Astrocyte (in vitro differentiated cells and primary cell): ENCODE measurements around the gene ALDH2. TPM values are rescaled to one million over a fixed set of nuclear protein-coding genes. Genes with fewer than 3 reads are reported as not detected.

Experiments used
- DNase-seq: peaks from one replicate; pipeline ENCODE4 v3.0.0-alpha.2; 2010; ENCODE audit warnings: low read depth
- FAIRE-seq: peaks from 2 replicates; lab custom pipeline; 2011; peaks lifted over from hg19 to GRCh38; lab: Jason Lieb, UNC
- H2AFZ ChIP-seq: 2 replicates; pipeline ENCODE4 v1.6.0; 2012; ENCODE audit warnings: low read depth, low read length, inconsistent platforms
- H3K27ac ChIP-seq: 2 replicates; pipeline ENCODE4 v1.5.1; 2011; ENCODE audit warnings: low read depth, low read length, inconsistent platforms
- H3K27me3 ChIP-seq: 2 replicates; pipeline ENCODE4 v1.6.0; 2011; ENCODE audit warnings: low read length, inconsistent platforms; ENCODE audit not compliant: insufficient read depth
- H3K36me3 ChIP-seq: 2 replicates; pipeline ENCODE4 v1.5.1; 2011; ENCODE audit warnings: low read length, inconsistent platforms; ENCODE audit not compliant: insufficient read depth
- H3K4me1 ChIP-seq: 2 replicates; pipeline ENCODE4 v1.5.1; 2011; ENCODE audit warnings: low read length, inconsistent platforms; ENCODE audit not compliant: insufficient read depth
- H3K4me2 ChIP-seq: 2 replicates; pipeline ENCODE4 v1.6.0; 2012; ENCODE audit warnings: low read length, inconsistent platforms
- H3K4me3 ChIP-seq: 2 replicates; pipeline ENCODE4 v1.5.1; 2011; ENCODE audit warnings: low read depth, mild to moderate bottlenecking, low read length, inconsistent platforms; ENCODE audit not compliant: insufficient read depth
- H3K79me2 ChIP-seq: 2 replicates; pipeline ENCODE4 v1.6.0; 2012; ENCODE audit warnings: mild to moderate bottlenecking, low read length, inconsistent platforms; ENCODE audit not compliant: insufficient read depth
- H3K9ac ChIP-seq: 2 replicates; pipeline ENCODE4 v1.6.0; 2012; ENCODE audit warnings: mild to moderate bottlenecking, low read length, inconsistent platforms
- H3K9me3 ChIP-seq: 2 replicates; pipeline ENCODE4 v1.5.1; 2012; ENCODE audit warnings: low read depth, mild to moderate bottlenecking, low read length, inconsistent platforms; ENCODE audit not compliant: insufficient read depth
- H4K20me1 ChIP-seq: 2 replicates; pipeline ENCODE4 v1.6.0; 2012; ENCODE audit warnings: low read length, inconsistent platforms; ENCODE audit not compliant: insufficient read depth
- H3K27ac Mint-ChIP-seq: one replicate; pipeline ENCODE4 v1.8.0; 2021; ENCODE audit warnings: mild to moderate bottlenecking, mixed read lengths; ENCODE audit not compliant: unreplicated experiment
- H3K27me3 Mint-ChIP-seq: one replicate; pipeline ENCODE4 v1.8.0; 2021; ENCODE audit warnings: low read depth, mixed read lengths; ENCODE audit not compliant: unreplicated experiment
- H3K36me3 Mint-ChIP-seq: one replicate; pipeline ENCODE4 v1.8.0; 2021; ENCODE audit warnings: low read depth, mixed read lengths; ENCODE audit not compliant: unreplicated experiment
- H3K4me1 Mint-ChIP-seq: one replicate; pipeline ENCODE4 v1.8.0; 2021; ENCODE audit warnings: low read depth, mixed read lengths; ENCODE audit not compliant: unreplicated experiment
- H3K4me3 Mint-ChIP-seq: one replicate; pipeline ENCODE4 v1.8.0; 2021; ENCODE audit warnings: mild to moderate bottlenecking, moderate library complexity, mixed read lengths; ENCODE audit not compliant: unreplicated experiment
- H3K9me3 Mint-ChIP-seq: one replicate; pipeline ENCODE4 v1.8.0; 2021; ENCODE audit warnings: mild to moderate bottlenecking, mixed read lengths; ENCODE audit not compliant: unreplicated experiment
- CTCF ChIP-seq: IDR thresholded peaks from 2 replicates; pipeline ENCODE4 v1.5.1; 2011; ENCODE audit warnings: low read depth, mild to moderate bottlenecking, inconsistent platforms, low read length, moderate library complexity; ENCODE audit not compliant: insufficient read depth
- EZH2 ChIP-seq: IDR thresholded peaks from 2 replicates; pipeline ENCODE4 v1.6.1; 2012; ENCODE audit warnings: mild to moderate bottlenecking, low read length, inconsistent platforms; ENCODE audit not compliant: insufficient read depth
- total RNA-seq: library from RNA; stranded (reverse); gene quantifications from 2 replicates; pipeline ENCODE4 v1.2.1, GENCODE V29; 2021

ALDH2 gene
- total RNA-seq, 1 donor from 2014 or later = 82.0 TPM

GRCh38 chr12:111784953-111785352 lies 18.2 kb downstream of the ALDH2 start:
- no peak overlapping the region for H3K27ac Mint-ChIP-seq
- H3K9ac ChIP-seq = no peak overlapping the region
- no peaks in the 10 kb centered on the region for H3K27me3 ChIP-seq
- H3K36me3 Mint-ChIP-seq = peaks cover 38% of the 10 kb centered on the region
- DNase-seq (no peak), FAIRE-seq (no peak)
- no peaks in the 10 kb centered on the region for H3K27me3 Mint-ChIP-seq
- no peaks in the 10 kb centered on the region for H3K4me1 Mint-ChIP-seq
- H3K9me3 Mint-ChIP-seq = peaks cover 4% of the 10 kb centered on the region
- H3K4me3 Mint-ChIP-seq = peak overlapping the region; percentile 29
- TF ChIP-seq EZH2 (no peak), CTCF (no peak)
- H3K27ac ChIP-seq = no peak overlapping the region
- H3K4me2 ChIP-seq = no peak overlapping the region
- H4K20me1 ChIP-seq = no peaks in the 10 kb centered on the region
- no peak overlapping the region for H3K4me3 ChIP-seq
- no peaks in the 10 kb centered on the region for H3K4me1 ChIP-seq
- no peaks in the 10 kb centered on the region for H3K36me3 ChIP-seq
- H2AFZ ChIP-seq = no peak overlapping the region
- H3K9me3 ChIP-seq = peaks cover 4% of the 10 kb centered on the region
- no peaks in the 10 kb centered on the region for H3K79me2 ChIP-seq

GRCh38 chr12:111785651-111786050 lies 18.9 kb downstream of the ALDH2 start:
- H3K27ac Mint-ChIP-seq = no peak overlapping the region
- TF ChIP-seq CTCF (no peak), EZH2 (no peak)
- no peak overlapping the region for H3K9ac ChIP-seq
- H3K27ac ChIP-seq = no peak overlapping the region
- no peaks in the 10 kb centered on the region for H4K20me1 ChIP-seq
- no peaks in the 10 kb centered on the region for H3K27me3 Mint-ChIP-seq
- no peak overlapping the region for H3K4me3 Mint-ChIP-seq
- no peaks in the 10 kb centered on the region for H3K27me3 ChIP-seq
- H3K9me3 Mint-ChIP-seq = peaks cover under 1% of the 10 kb centered on the region
- H3K36me3 Mint-ChIP-seq = peaks cover 36% of the 10 kb centered on the region
- H3K79me2 ChIP-seq = no peaks in the 10 kb centered on the region
- H3K9me3 ChIP-seq = peaks cover 4% of the 10 kb centered on the region
- no peaks in the 10 kb centered on the region for H3K4me1 Mint-ChIP-seq
- no peak overlapping the region for H3K4me3 ChIP-seq
- H3K4me1 ChIP-seq = no peaks in the 10 kb centered on the region
- H2AFZ ChIP-seq = no peak overlapping the region
- no peaks in the 10 kb centered on the region for H3K36me3 ChIP-seq
- DNase-seq = peak; percentile 49
- peak; percentile 17 for FAIRE-seq
- H3K4me2 ChIP-seq = no peak overlapping the region

- H3K4me3 Mint-ChIP-seq = no peak overlapping the region
- H3K9me3 Mint-ChIP-seq = no peaks in the 10 kb centered on the region
- Histone ChIP-seq H3K4me1 (no peaks in the 10 kb centered on the region), H3K4me2 (no peak overlapping the region), H2AFZ (no peak overlapping the region), H3K4me3 (no peak overlapping the region), H3K36me3 (no peaks in the 10 kb centered on the region), H3K9ac (no peak overlapping the region), H3K79me2 (no peaks in the 10 kb centered on the region), H3K27me3 (no peaks in the 10 kb centered on the region), H4K20me1 (no peaks in the 10 kb centered on the region), H3K27ac (no peak overlapping the region), H3K9me3 (no peaks in the 10 kb centered on the region)
- FAIRE-seq (no peak), DNase-seq (no peak)
- H3K4me1 Mint-ChIP-seq = no peaks in the 10 kb centered on the region
- H3K36me3 Mint-ChIP-seq = peaks cover 39% of the 10 kb centered on the region
- H3K27me3 Mint-ChIP-seq = no peaks in the 10 kb centered on the region
- peak overlapping the region; percentile 62 for H3K27ac Mint-ChIP-seq
- no peak for TF ChIP-seq CTCF
Observed at GRCh38 chr12:111788178-111788654, 21.5 kb downstream of the ALDH2 start.
